ENCODE results near the gene CBX4. TPM values are rescaled to one million over a fixed set of nuclear protein-coding genes. Genes with fewer than 3 reads are reported as not detected.

The CBX4 gene
- total RNA-seq, 2 donors from 2014 or later = 28.0 to 28.5 TPM

- DNase-seq (ENCODE audit: low spot score) = no peak
- Histone ChIP-seq H3K4me1 (replicated peaks) (peaks cover 13% of the 10 kb centered on the region), H3K4me3 (peak overlapping the region; percentile 61 to 70), H3K9me3 (no peaks in the 10 kb centered on the region), H3K27ac (peak overlapping the region in 1 of 2 donors; percentile 75), H3K36me3 (no peaks in the 10 kb centered on the region), H3K27me3 (replicated peaks; ENCODE audit: insufficient read depth) (peaks cover 42% of the 10 kb centered on the region)
- WGBS = under 1% methylated on average over 19 of the region's 19 CpGs
- intact Hi-C loops (cut with DNase I) = loop anchor here (5.0 kb wide), 2 partner anchors 41 to 196 kb away; partner anchors contain the start of gene CBX4
- TF ChIP-seq CTCF (IDR thresholded peaks at IDR 0.05) (no peak), POLR2A (IDR thresholded peaks at IDR 0.05) (no peak), POLR2AphosphoS5 (IDR thresholded peaks at IDR 0.05) (no peak)
These were observed 42.8 kb downstream of the CBX4 start for GRCh38 chr17:79796444-79796762.

GRCh38 chr17:79795795-79796443 lies 43.3 kb downstream of the CBX4 start:
- peak overlapping the region; percentile 61 to 70 for H3K4me3 ChIP-seq
- 56% methylated on average over 8 of the region's 8 CpGs for WGBS
- peaks cover 8% of the 10 kb centered on the region for H3K4me1 ChIP-seq (replicated peaks)
- no peak overlapping the region for H3K27ac ChIP-seq
- no peaks in the 10 kb centered on the region for H3K36me3 ChIP-seq
- no peaks in the 10 kb centered on the region for H3K9me3 ChIP-seq
- no peak for DNase-seq (ENCODE audit: low spot score)
- TF ChIP-seq CTCF (IDR thresholded peaks at IDR 0.05) = no peak
- no peak for TF ChIP-seq POLR2A (IDR thresholded peaks at IDR 0.05)
- no peak for TF ChIP-seq POLR2AphosphoS5 (IDR thresholded peaks at IDR 0.05)
- H3K27me3 ChIP-seq (replicated peaks; ENCODE audit: insufficient read depth) = peaks cover 42% of the 10 kb centered on the region
- intact Hi-C loops (cut with DNase I) = loop anchor here (5.0 kb wide), 2 partner anchors 41 to 196 kb away; partner anchors contain the start of gene CBX4

GRCh38 chr17:79794659-79795511 lies 44.4 kb downstream of the CBX4 start:
- Histone ChIP-seq H3K36me3 (no peaks in the 10 kb centered on the region), H3K4me1 (replicated peaks) (peaks cover 7% of the 10 kb centered on the region), H3K4me3 (no peak overlapping the region), H3K9me3 (no peaks in the 10 kb centered on the region), H3K27ac (no peak overlapping the region), H3K27me3 (replicated peaks; ENCODE audit: insufficient read depth) (peaks cover 42% of the 10 kb centered on the region)
- 89% methylated on average over 46 of the region's 47 CpGs for whole genome bisulfite sequencing
- TF ChIP-seq CTCF (IDR thresholded peaks at IDR 0.05) (no peak), POLR2AphosphoS5 (IDR thresholded peaks at IDR 0.05) (no peak), POLR2A (IDR thresholded peaks at IDR 0.05) (no peak)
- no peak for DNase-seq (ENCODE audit: low spot score)
- intact Hi-C loops (cut with DNase I) = loop anchor here (5.0 kb wide), 2 partner anchors 42 to 197 kb away; partner anchors contain the start of gene CBX4

GRCh38 chr17:79793924-79794304 lies 45.3 kb downstream of the CBX4 start:
- no peak overlapping the region for H3K4me3 ChIP-seq
- no peaks in the 10 kb centered on the region for H3K9me3 ChIP-seq
- H3K36me3 ChIP-seq = no peaks in the 10 kb centered on the region
- WGBS = 70% methylated on average over 3 of the region's 3 CpGs
- H3K27me3 ChIP-seq (replicated peaks; ENCODE audit: insufficient read depth) = peaks cover 39% of the 10 kb centered on the region
- H3K4me1 ChIP-seq (replicated peaks) = peaks cover 7% of the 10 kb centered on the region
- no peak for DNase-seq (ENCODE audit: low spot score)
- TF ChIP-seq POLR2A (IDR thresholded peaks at IDR 0.05) = no peak
- no peak for TF ChIP-seq POLR2AphosphoS5 (IDR thresholded peaks at IDR 0.05)
- TF ChIP-seq CTCF (IDR thresholded peaks at IDR 0.05) = no peak
- H3K27ac ChIP-seq = no peak overlapping the region
- intact Hi-C loops (cut with DNase I) = no loop called here
